ENCODE data around the gene CHST2.

- TF ChIP-seq REST (IDR thresholded peaks at IDR 0.05; ENCODE audit: insufficient read depth in 1 of 2, low read depth in 2 of 2, low read length in 1 of 2) (no peak), CTCF (IDR thresholded peaks at IDR 0.05) (no peak)
Observed at GRCh38 chr3:143135150-143135549, 15.6 kb downstream of the CHST2 start.
